Brain microvascular endothelial cell (primary cell): ENCODE data around the gene TREX2.
A peak's percentile ranks its signal among the peaks of the same experiment; 100 is the strongest.

ENCODE experiments used
- DNase-seq: peaks from one replicate; pipeline ENCODE4 v3.0.0-alpha.2; 2020
- H3K27ac ChIP-seq: fragments of 250-450 bp; sonication (Bioruptor Pico); 2 replicates; pipeline ENCODE4 v1.5.1; 2020; ENCODE audit warnings: mild to moderate bottlenecking, moderate library complexity
- H3K27me3 ChIP-seq: fragments of 250-450 bp; sonication (Bioruptor Pico); replicated peaks from 2 replicates; pipeline ENCODE4 v1.5.1; 2020; ENCODE audit warnings: mild to moderate bottlenecking
- H3K36me3 ChIP-seq: fragments of 250-450 bp; sonication (Bioruptor Pico); replicated peaks from 2 replicates; pipeline ENCODE4 v1.5.1; 2020; ENCODE audit warnings: mild to moderate bottlenecking
- H3K4me3 ChIP-seq: 2 replicates; pipeline ENCODE4 v1.5.1; 2011; ENCODE audit warnings: low read depth, mild to moderate bottlenecking, control low read depth, low read length, moderate library complexity
- in situ Hi-C: cut with HindIII; loops from 2 replicates; pipeline ENCODE4 v1.10.0; 2017; ENCODE audit warnings: low sequenced_read_pairs, low pct_ligation_motif_present
- TF ChIP-seq, protein P1 (sequence below): IDR thresholded peaks from 2 replicates; pipeline ENCODE4 v1.5.1; 2011; ENCODE audit warnings: low read depth, mild to moderate bottlenecking, moderate library complexity, low read length, control low read depth, inconsistent platforms; ENCODE audit errors: missing control alignments

TREX2 gene

GRCh38 chrX:153487590-153488071, 41.8 kb upstream of the TREX2 start:
- TF ChIP-seq, protein P1, sequence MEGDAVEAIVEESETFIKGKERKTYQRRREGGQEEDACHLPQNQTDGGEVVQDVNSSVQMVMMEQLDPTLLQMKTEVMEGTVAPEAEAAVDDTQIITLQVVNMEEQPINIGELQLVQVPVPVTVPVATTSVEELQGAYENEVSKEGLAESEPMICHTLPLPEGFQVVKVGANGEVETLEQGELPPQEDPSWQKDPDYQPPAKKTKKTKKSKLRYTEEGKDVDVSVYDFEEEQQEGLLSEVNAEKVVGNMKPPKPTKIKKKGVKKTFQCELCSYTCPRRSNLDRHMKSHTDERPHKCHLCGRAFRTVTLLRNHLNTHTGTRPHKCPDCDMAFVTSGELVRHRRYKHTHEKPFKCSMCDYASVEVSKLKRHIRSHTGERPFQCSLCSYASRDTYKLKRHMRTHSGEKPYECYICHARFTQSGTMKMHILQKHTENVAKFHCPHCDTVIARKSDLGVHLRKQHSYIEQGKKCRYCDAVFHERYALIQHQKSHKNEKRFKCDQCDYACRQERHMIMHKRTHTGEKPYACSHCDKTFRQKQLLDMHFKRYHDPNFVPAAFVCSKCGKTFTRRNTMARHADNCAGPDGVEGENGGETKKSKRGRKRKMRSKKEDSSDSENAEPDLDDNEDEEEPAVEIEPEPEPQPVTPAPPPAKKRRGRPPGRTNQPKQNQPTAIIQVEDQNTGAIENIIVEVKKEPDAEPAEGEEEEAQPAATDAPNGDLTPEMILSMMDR: no peak
- H3K27ac ChIP-seq: peak overlapping the region; percentile 64
- DNase-seq: no peak
- in situ Hi-C loops: no loop called here
- H3K36me3 ChIP-seq: no peaks in the 10 kb centered on the region
- no peaks in the 10 kb centered on the region for H3K27me3 ChIP-seq
- no peak overlapping the region for H3K4me3 ChIP-seq

DNA sequence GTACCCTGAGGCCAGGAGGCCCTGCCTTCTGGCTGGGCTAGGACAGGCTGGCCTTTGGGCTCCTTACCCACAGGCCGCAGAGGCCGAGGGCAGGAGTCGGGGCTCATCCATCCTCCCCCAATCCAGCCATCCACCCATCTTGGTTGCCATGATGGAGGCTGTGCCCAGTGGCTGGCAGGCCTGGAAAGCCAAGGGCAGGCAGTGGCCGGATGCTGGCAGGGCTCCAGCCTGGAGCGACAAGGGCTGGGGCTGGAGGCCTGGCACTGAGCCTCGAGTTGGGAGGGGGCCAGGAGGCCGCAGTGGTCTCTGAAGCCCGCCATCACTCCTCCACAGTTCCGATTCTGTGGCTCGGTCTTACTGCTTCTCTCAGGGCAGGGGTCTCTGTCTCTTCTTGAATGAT, 40.3 kb upstream of the TREX2 start:
- no peak overlapping the region for H3K4me3 ChIP-seq
- no peaks in the 10 kb centered on the region for H3K36me3 ChIP-seq
- no peaks in the 10 kb centered on the region for H3K27me3 ChIP-seq
- TF ChIP-seq, protein P1: no peak
- no peak for DNase-seq
- H3K27ac ChIP-seq: no peak overlapping the region
- in situ Hi-C loops: no loop called here

GRCh38 chrX:153485396-153486080, 39.7 kb upstream of the TREX2 start:
- in situ Hi-C loops: no loop called here
- no peak overlapping the region for H3K4me3 ChIP-seq
- H3K27me3 ChIP-seq: no peaks in the 10 kb centered on the region
- no peak for DNase-seq
- TF ChIP-seq, protein P1: no peak
- H3K36me3 ChIP-seq: no peaks in the 10 kb centered on the region
- H3K27ac ChIP-seq: no peak overlapping the region

- Histone ChIP-seq H3K27ac (no peak overlapping the region), H3K4me3 (no peak overlapping the region), H3K27me3 (no peaks in the 10 kb centered on the region), H3K36me3 (no peaks in the 10 kb centered on the region)
- TF ChIP-seq, protein P1: no peak
- DNase-seq: no peak
- in situ Hi-C loops: no loop called here
Measured at GRCh38 chrX:153482376-153483015, 36.6 kb upstream of the TREX2 start.

- DNase-seq: no peak
- Histone ChIP-seq H3K36me3 (no peaks in the 10 kb centered on the region), H3K4me3 (no peak overlapping the region), H3K27ac (no peak overlapping the region), H3K27me3 (no peaks in the 10 kb centered on the region)
- in situ Hi-C loops: no loop called here
- TF ChIP-seq, protein P1: no peak
Measured at GRCh38 chrX:153481043-153481442, 35.2 kb upstream of the TREX2 start.
